ENCODE measurements around the gene RITA1.

- TF ChIP-seq CTCF (IDR thresholded peaks at IDR 0.05) (no peak), POLR2A (IDR thresholded peaks at IDR 0.05) (no peak)
These were observed 33.2 kb upstream of the RITA1 start for GRCh38 chr12:113152196-113152834.

Data from testis (tissue), 2 donors.